Gastroesophageal sphincter (tissue), 3 donors: ENCODE measurements around the gene HCRTR1.

Source experiments
- CTCF ChIP-seq, 4 experiments: fragments of 200-600 bp in 2 of 4; fragments of 450-650 bp in 2 of 4; sonication (generic) in 1 of 4; IDR thresholded peaks; one replicate each; pipeline ENCODE4 v1.5.1; 2017 to 2019; ENCODE audit warnings: antibody characterized with exemption in 4 of 4, mild to moderate bottlenecking in 2 of 4, moderate library complexity in 2 of 4
- POLR2AphosphoS5 ChIP-seq: sonication (generic); formaldehyde crosslinking; IDR thresholded peaks from one replicate; pipeline ENCODE4 v1.6.1; 2017; ENCODE audit warnings: antibody characterized with exemption

- no peak for TF ChIP-seq POLR2AphosphoS5
- no peak for TF ChIP-seq CTCF (IDR thresholded peaks at IDR 0.05)
Measured at GRCh38 chr1:31615414-31615813, 2.1 kb upstream of the HCRTR1 start.
